Uterus (tissue), 4 donors: Measurements from ENCODE around the gene VPS41. TPM values are rescaled to one million over a fixed set of nuclear protein-coding genes. Genes with fewer than 3 reads are reported as not detected.

ENCODE experiments used
- DNase-seq, 2 donors: peaks; one replicate each; pipeline ENCODE4 v3.0.0-alpha.2; 2019 to 2020
- H3K27ac ChIP-seq, 2 donors: fragments of 200-600 bp; sonication (generic); 1 replicate in 1 of 2; 2 replicates in 1 of 2; pipeline ENCODE4 v1.5.1; 2016 to 2018
- H3K27me3 ChIP-seq, 2 donors: fragments of 200-600 bp; sonication (generic); one replicate each; pipeline ENCODE4 v1.5.1; 2018 to 2019; ENCODE audit warnings: control low read depth in 1 of 2
- H3K36me3 ChIP-seq, 2 donors: fragments of 200-600 bp; sonication (generic); one replicate each; pipeline ENCODE4 v1.5.1; 2019; ENCODE audit warnings: control low read depth in 1 of 2
- H3K4me1 ChIP-seq, 2 donors: fragments of 200-600 bp; sonication (generic); one replicate each; pipeline ENCODE4 v1.5.1; 2018 to 2019; ENCODE audit warnings: control low read depth in 1 of 2
- H3K4me3 ChIP-seq, 2 donors: fragments of 200-600 bp; sonication (generic); 1 replicate in 1 of 2; 2 replicates in 1 of 2; pipeline ENCODE4 v1.5.1; 2018 to 2019; ENCODE audit warnings: mild to moderate bottlenecking in 1 of 2
- H3K9me3 ChIP-seq, 2 donors: fragments of 200-600 bp; sonication (generic); one replicate each; pipeline ENCODE4 v1.5.1; 2019; ENCODE audit warnings: control low read depth in 1 of 2
- CTCF ChIP-seq, 4 experiments: fragments of 200-600 bp in 2 of 4; fragments of 450-650 bp in 2 of 4; sonication (generic) in 2 of 4; IDR thresholded peaks; one replicate each; pipeline ENCODE4 v1.5.1; 2016 to 2019; ENCODE audit warnings: antibody characterized with exemption in 4 of 4, mild to moderate bottlenecking in 2 of 4, moderate library complexity in 1 of 4
- POLR2A ChIP-seq, 2 donors: fragments of 450-650 bp; IDR thresholded peaks; one replicate each; pipeline ENCODE4 v1.6.1; 2016; ENCODE audit warnings: antibody characterized with exemption in 2 of 2, mild to moderate bottlenecking in 1 of 2, moderate library complexity in 1 of 2
- intact Hi-C: fragments of 100-400 bp; cut with DNase I; formaldehyde crosslinking; loops from one replicate; pipeline ENCODE4 v1.15.1; 2023; ENCODE audit warnings: low total_unique reads
- total RNA-seq, 4 donors: library from RNA; depleted of rRNA in 3 of 4; stranded (reverse); fragments of >200 nt in 3 of 4; gene quantifications; one replicate each; pipeline versions ENCODE4 v1.1.0 to v1.2.4, GENCODE V29; 2014 to 2023
- donor health status: DM: yes; HTN: yes; CAD: no.

VPS41 gene
- total RNA-seq, 4 donors from 2014 or later: 41.2 to 122 (median 74.0) TPM

DNA sequence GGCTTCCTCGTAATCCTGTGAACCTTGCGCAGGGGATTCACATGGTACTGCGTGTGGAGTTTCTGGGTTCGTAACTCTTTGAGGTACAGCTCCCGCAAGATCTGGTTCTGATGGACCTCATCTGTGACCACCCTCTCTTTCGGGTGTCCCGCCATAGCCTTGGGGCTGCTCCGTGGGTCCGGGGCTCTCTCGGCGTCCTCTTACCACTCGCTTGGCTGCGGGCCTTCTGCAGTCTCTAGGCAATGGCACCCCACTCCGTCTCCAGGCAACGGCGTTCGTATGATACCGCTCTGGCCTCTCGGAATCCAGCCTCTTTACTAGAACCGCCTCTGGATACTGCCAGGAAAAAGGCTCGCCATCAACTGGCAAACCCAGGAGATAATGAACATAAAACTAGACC lies 223.1 kb downstream of the VPS41 start:
- TF ChIP-seq POLR2A (IDR thresholded peaks at IDR 0.05) (no peak), CTCF (IDR thresholded peaks at IDR 0.05) (no peak)

GRCh38 chr7:38682606-38683005 lies 226.4 kb downstream of the VPS41 start:
- no peaks in the 10 kb centered on the region for H3K36me3 ChIP-seq
- H3K4me3 ChIP-seq: no peak overlapping the region
- H3K4me1 ChIP-seq: no peaks in the 10 kb centered on the region
- intact Hi-C loops: no loop called here
- H3K27me3 ChIP-seq: no peaks in the 10 kb centered on the region
- no peak for DNase-seq
- H3K27ac ChIP-seq: no peak overlapping the region
- TF ChIP-seq POLR2A (IDR thresholded peaks at IDR 0.05): no peak
- TF ChIP-seq CTCF (IDR thresholded peaks at IDR 0.05): no peak
- H3K9me3 ChIP-seq: no peaks in the 10 kb centered on the region

More for the DNA sequence above, 223.1 kb downstream of the VPS41 start:
- Histone ChIP-seq H3K36me3 (no peaks in the 10 kb centered on the region), H3K4me3 (no peak overlapping the region), H3K27ac (no peak overlapping the region), H3K4me1 (no peaks in the 10 kb centered on the region), H3K27me3 (no peaks in the 10 kb centered on the region), H3K9me3 (no peaks in the 10 kb centered on the region)
- intact Hi-C loops: no loop called here
- no peak for DNase-seq

GRCh38 chr7:38681882-38682281 lies 227.1 kb downstream of the VPS41 start:
- H3K4me3 ChIP-seq: no peak overlapping the region

GRCh38 chr7:38679419-38679818 lies 229.6 kb downstream of the VPS41 start:
- H3K4me1 ChIP-seq: no peaks in the 10 kb centered on the region
- H3K36me3 ChIP-seq: no peaks in the 10 kb centered on the region
- H3K27ac ChIP-seq: no peak overlapping the region
- no peak overlapping the region for H3K4me3 ChIP-seq
- no peak for DNase-seq
- no peaks in the 10 kb centered on the region for H3K9me3 ChIP-seq
- no peaks in the 10 kb centered on the region for H3K27me3 ChIP-seq
- no peak for TF ChIP-seq CTCF (IDR thresholded peaks at IDR 0.05)
- TF ChIP-seq POLR2A (IDR thresholded peaks at IDR 0.05): no peak
- intact Hi-C loops: no loop called here

More at GRCh38 chr7:38681882-38682281, 227.1 kb downstream of the VPS41 start:
- intact Hi-C loops: no loop called here
- no peaks in the 10 kb centered on the region for H3K4me1 ChIP-seq
- DNase-seq: no peak
- no peaks in the 10 kb centered on the region for H3K9me3 ChIP-seq
- H3K27me3 ChIP-seq: no peaks in the 10 kb centered on the region
- H3K36me3 ChIP-seq: no peaks in the 10 kb centered on the region
- TF ChIP-seq CTCF (IDR thresholded peaks at IDR 0.05) (no peak), POLR2A (IDR thresholded peaks at IDR 0.05) (no peak)
- H3K27ac ChIP-seq: no peak overlapping the region

DNA sequence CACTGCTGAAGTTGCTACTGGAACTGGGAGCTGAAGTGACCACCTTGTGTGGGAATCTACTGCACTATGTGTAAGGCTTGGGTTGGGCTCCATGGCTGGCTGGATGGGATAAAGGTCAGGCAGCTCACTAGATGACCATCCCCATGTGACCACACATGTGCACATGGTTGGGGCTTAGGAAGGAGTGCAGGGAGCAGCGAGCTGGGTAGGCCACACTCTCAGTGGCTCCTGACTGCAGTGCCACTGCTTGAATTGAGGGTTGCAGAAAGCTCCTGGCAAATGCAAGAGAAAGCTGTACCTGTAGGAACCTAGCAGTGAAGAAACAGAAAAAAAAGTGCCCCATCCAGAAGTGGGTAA lies 230.3 kb downstream of the VPS41 start:
- H3K27ac ChIP-seq: no peak overlapping the region
- no peaks in the 10 kb centered on the region for H3K27me3 ChIP-seq
- intact Hi-C loops: no loop called here
- TF ChIP-seq POLR2A (IDR thresholded peaks at IDR 0.05) (no peak), CTCF (IDR thresholded peaks at IDR 0.05) (no peak)
- no peak overlapping the region for H3K4me3 ChIP-seq
- H3K36me3 ChIP-seq: no peaks in the 10 kb centered on the region
- no peak for DNase-seq
- no peaks in the 10 kb centered on the region for H3K9me3 ChIP-seq
- no peaks in the 10 kb centered on the region for H3K4me1 ChIP-seq
